ENCODE data around the gene ARID1B.
A peak's percentile ranks its signal among the peaks of the same experiment; 100 is the strongest.

The ARID1B gene

DNA sequence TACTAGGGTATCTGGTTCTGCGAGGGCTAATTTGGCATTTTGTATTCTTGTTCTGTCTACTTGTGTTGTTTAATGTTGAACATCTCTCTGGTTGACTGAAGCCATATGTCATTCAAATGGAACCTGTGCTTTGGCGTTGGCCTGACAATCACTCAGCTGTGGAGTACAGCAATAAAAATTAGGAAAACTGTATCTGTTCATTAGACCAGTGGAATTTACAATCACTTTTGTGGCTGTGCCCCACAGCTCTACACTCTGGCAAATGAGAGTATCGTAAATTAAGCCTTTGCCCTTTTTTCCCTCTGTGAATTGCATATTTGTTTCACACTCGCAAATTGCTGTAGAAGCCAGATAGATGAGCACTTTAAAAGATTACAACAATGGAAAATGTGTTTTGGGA, 102.0 kb downstream of the ARID1B start:
- no peak for DNase-seq (ENCODE audit: low spot score)

DNA sequence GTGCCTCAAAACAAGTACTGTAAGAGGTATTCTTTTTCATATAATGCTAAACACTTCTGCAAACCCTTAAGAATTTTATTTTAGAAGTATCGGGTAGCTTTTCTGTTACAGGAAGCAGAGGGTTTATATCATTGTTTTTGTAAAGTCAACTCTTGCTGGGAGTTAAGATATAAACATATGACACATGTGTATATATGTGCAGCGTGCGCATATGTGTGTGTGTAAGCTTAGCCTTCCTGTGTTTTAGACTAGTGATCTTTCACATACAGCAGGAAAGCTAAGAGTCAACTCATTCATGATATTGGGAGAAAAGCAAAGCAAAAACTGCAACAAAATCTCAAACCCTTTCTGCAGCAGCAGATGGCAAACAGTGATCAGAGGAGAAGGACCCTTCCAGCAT, 102.4 kb downstream of the ARID1B start:
- DNase-seq (ENCODE audit: low spot score) = no peak

DNA sequence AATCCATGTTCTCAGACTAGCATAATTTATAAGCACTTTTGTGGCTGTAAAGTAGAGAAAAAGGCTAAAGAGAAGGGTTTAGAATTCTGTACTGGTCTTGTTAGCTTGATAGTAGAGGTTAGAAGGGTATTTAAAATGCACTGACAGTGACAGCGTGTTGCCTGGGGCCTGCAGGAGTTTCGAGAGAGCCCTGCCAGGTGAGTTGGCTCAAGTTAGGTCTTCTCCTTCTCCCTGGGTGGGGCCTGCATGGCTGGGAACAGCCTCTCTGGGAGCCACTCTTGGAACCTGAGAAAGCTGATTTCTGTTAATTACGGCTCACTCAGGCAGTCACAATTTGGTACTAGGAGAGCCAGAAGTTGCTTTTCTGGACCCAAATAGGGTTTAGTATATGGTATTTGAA, 103.7 kb downstream of the ARID1B start:
- peak; percentile 39 for DNase-seq (ENCODE audit: low spot score)

- DNase-seq (ENCODE audit: low spot score) = no peak
These were observed 104.8 kb downstream of the ARID1B start for GRCh38 chr6:156881687-156882629.

GRCh38 chr6:156883497-156884252, 106.5 kb downstream of the ARID1B start:
- no peak for DNase-seq (ENCODE audit: low spot score)

GRCh38 chr6:156884306-156884705, 107.1 kb downstream of the ARID1B start:
- no peak for DNase-seq (ENCODE audit: low spot score)

- DNase-seq (ENCODE audit: low spot score) = no peak
These were observed 108.4 kb downstream of the ARID1B start for GRCh38 chr6:156885562-156885961.

DNA sequence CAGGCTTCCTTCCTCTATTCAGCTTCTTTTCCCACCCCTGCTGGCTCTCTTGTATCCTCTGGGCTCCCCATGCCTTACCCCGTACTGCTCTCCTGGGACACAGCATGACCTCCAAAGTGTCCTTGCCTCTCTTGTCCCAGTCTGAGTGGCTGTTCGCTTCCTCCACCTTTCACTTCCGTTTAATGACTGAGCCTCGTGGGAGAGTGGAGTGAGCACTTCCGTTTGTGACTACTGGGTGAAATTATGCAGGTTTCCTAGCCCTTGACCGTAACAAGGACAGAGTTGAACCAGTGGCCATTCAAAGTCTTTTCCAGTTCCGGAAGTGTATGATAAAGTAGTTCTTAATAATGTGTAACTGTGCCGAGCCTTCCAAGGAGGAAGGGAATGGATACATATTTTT, 109.2 kb downstream of the ARID1B start:
- DNase-seq (ENCODE audit: low spot score) = no peak

- no peak for DNase-seq (ENCODE audit: low spot score)
These were observed 110.6 kb downstream of the ARID1B start for GRCh38 chr6:156887623-156888269.

DNA sequence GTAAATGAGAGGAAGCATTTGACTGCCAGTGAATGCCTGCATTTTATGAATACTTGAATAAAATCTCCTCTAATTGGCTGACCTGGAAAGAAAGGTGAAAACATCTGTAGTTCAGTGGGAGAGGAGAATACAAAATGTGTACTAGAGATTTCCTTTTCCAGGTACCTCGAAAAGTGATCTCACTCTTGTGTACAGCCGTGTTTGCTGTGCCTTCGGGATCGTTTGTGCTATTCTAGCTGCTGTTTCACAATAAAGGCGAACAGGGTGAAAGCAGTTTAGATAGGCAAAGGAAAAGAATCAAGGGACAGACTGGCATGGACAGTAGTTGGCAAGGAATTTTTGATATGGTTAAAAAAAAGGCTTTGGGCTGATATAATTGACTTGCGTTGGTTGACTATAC, 112.3 kb downstream of the ARID1B start:
- DNase-seq (ENCODE audit: low spot score) = no peak

GRCh38 chr6:156889986-156890385, 112.8 kb downstream of the ARID1B start:
- DNase-seq (ENCODE audit: low spot score) = no peak

GRCh38 chr6:156890627-156891314, 113.6 kb downstream of the ARID1B start:
- DNase-seq (ENCODE audit: low spot score) = no peak

GRCh38 chr6:156897907-156898531, 120.8 kb downstream of the ARID1B start:
- no peak for DNase-seq (ENCODE audit: low spot score)

DNA sequence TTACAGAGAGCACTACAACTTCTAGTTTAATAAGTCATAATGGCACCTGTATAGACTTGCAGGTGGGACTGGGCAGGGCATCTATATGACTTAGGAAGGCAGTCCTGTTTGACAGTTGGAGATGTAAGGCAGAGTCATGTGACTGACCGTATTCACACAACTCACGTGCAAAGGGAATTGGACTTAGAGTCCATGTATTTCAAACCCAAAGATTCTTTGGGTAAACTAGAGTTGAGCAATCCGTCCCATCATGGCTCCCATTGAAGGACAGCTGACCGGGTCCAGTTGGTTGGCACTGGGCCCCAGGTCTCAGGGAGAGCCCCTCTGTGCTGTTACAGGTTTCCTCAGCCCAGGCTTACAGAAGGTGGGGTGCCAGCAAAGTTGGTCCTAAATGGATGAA, 121.9 kb downstream of the ARID1B start:
- DNase-seq (ENCODE audit: low spot score) = no peak

GRCh38 chr6:156899532-156900135, 122.5 kb downstream of the ARID1B start:
- no peak for DNase-seq (ENCODE audit: low spot score)

- DNase-seq (ENCODE audit: low spot score) = no peak
These were observed 123.1 kb downstream of the ARID1B start for GRCh38 chr6:156900292-156900691.

DNA sequence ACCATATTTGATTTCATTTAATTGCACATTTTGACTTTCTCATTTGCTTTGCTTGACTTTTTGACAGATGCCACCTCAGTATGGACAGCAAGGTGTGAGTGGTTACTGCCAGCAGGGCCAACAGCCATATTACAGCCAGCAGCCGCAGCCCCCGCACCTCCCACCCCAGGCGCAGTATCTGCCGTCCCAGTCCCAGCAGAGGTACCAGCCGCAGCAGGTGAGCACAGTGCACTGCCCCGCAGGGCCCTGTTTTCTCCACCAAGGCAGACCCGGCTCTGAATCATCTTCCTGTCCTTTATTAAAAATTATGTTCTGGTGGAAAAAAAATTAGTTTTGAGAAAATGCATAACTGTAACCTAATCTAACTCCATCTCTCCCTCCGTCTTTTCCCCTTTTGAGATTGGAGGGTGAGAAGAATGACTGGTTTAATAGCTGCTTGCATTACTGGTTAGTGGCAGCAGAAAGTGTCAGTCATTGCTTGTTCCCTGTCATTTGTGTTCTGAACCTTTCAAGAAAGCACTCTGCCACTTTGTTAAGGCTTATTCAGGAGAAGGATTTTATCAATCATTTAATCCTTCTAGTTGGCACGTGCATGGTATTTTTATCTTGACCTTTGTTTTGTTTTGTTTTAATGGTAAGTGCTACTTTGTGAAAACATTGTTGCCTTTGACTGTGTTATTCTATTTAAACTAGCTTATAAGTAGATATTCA, 124.3 kb downstream of the ARID1B start:
- DNase-seq (ENCODE audit: low spot score) = no peak

DNA sequence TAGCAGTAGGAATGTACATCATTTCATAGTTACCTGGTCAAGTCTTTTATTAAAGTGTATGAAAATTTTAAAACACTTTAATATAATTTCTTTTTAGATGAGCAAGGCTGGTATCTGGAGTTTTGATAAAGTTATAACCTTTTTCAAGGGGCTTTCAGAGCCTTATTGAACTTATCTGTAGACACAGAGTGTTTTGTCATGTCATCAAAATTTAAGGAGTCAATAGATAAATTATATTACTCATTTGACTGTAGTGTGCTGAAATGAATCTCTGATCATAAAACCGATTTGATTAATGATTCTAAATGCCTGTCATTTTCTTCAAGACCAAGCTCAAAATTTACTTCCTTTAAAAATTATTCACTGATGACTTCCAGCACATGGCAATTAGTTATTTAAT, 125.6 kb downstream of the ARID1B start:
- no peak for DNase-seq (ENCODE audit: low spot score)

DNA sequence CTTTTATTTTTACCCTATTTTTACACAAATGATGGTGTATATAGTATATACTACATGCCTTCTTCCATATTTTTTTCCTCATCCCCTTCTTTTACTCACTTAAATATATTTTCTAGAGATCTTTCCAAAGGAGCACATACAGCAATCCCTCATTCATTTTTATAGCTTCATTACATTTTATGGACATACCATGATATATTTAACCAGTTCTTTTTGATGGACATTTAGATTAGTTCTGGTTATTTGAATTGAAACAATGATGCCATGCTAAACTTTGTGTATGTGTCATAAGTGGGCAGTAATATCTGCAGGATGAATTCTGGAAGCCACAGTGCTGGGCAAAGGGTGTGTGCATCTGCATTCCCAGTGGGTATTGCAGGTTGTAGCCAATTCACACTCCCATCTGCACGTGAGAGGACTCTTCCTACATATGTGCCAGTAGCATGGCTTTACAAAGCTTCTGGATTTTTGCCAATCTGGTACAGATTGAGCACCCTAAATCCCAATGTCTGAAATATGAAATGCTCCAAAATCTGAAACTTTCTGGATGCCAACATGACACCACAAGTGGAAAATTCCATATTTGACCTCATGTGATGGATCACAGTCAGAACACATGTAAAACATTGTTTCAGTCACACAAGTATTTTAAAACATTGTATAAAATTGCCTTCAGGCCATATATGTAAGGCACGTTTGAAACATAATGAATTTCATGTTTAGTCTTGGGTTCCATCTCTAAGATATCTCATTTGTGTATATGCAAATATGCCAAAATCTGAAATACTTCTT, 127.2 kb downstream of the ARID1B start:
- no peak for DNase-seq (ENCODE audit: low spot score)

DNA sequence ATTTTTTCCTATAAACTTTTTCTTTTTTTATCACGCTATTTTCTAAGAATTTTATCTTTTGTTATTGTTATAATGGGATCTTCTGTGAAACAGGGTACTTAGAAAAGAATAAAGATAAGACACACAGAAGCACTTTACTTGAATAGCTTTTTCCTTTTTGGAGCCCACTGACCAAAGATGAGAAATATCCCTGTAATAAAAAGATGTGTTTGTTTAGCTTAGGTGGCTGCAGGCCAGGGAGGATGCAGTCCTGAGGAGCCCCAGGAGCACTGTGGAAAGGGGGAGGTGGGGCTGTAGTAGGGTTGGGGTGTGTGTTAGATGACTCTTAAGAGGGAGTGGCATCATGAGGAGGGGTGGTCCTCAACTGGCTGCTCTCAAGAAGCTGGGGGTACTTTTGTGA, 128.6 kb downstream of the ARID1B start:
- no peak for DNase-seq (ENCODE audit: low spot score)
